NCI-H2196 (cell line): ENCODE measurements around the gene ZFHX3.

Experiments used
- DNase-seq: peaks from one replicate; lab custom pipeline; 2025; ENCODE audit not compliant: unreplicated experiment; lab: John Stamatoyannopoulos, UW

The ZFHX3 gene

GRCh38 chr16:72783716-72784318 lies 264.1 kb downstream of the ZFHX3 start:
- no peak for DNase-seq

DNA sequence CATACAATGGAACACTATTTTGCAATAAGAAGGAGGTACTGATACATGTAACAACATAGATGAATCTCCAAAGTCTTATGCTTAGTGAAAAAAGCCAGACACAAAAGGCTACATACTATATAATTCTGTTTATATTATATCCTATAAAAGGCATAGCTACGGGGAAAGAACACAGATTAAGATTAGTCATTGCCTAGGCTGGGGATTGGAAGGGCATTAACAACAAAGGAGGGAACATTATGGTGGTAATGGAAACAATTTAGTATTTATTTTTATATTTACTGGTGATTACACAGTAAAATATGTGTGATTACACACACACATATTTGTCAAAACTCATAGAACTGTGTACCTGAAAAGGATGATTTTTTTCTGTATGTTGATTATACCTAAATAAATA lies 278.1 kb downstream of the ZFHX3 start:
- DNase-seq: no peak

- DNase-seq: no peak
Measured at GRCh38 chr16:72768591-72768990, 279.3 kb downstream of the ZFHX3 start.

DNA sequence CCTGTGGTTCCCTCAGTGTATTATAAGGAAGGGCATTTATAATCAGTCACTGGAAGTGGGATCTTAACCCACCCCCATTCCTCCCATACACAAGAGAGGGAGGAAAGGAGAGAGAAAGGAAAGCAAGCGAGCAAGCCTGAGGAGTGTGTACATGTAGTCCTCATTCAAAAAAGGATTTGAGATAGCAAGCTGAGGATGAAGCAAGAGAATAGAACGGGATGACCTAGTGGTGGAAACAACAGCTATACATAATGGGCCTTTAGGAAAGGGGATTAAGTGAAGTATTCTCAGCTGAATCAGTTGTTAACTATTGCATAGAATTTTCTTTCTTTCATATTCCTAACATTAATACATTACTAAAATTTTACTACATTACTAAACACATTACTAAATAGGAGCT lies 281.4 kb downstream of the ZFHX3 start:
- DNase-seq: no peak

- DNase-seq: no peak
Measured at GRCh38 chr16:72764015-72764654, 283.8 kb downstream of the ZFHX3 start.

GRCh38 chr16:72760581-72760980 lies 287.3 kb downstream of the ZFHX3 start:
- DNase-seq: no peak

DNA sequence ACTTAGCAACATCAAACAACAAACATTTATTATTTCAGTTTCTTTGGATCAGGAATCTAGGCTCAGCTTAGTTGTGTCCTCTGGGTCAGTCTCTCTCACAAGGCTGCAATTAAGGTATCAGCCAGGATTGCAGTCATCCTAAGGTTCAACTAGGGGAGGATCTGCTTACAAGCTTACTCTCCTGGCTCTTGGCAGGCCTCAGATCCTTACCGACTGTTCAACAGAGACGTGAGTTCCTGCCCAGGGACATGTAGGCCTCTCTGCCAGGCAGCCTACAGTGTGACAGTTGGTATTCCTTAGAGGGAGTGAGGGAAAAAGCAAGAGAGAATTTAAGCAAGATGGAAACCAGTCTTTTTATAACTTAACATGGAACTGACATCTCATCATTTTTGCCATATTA lies 294.0 kb downstream of the ZFHX3 start:
- no peak for DNase-seq

DNA sequence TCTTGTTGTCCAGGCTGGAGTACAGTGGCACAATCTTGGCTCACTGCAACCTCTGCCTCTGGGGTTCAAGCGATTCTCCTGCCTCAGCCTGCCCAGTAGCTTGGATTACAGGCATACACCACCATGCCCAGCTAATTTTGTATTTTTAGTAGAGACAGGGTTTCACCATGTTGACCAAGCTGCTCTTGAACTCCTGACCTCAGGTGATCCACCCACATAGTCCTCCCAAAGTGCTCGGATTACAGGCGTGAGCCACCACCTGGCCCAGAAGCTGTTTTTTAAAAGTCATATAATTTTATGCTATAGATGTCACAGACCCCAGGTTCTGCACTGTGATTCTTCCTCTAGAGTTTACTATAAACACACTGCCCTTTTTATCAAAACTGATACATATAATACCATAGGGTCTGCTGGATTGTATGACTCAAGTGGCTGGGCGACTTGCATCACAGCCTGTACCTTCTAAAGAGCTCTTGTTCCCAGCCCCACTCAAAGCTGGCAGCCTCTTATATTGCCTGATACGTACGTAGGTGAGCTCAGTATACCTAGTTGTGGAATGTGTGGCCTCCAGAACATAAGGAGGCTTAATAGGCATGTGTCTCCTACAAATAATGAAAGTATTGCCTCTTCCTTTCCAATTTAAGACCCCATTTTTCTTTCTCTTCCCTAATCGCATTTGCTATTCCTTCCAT lies 295.8 kb downstream of the ZFHX3 start:
- DNase-seq: no peak

DNA sequence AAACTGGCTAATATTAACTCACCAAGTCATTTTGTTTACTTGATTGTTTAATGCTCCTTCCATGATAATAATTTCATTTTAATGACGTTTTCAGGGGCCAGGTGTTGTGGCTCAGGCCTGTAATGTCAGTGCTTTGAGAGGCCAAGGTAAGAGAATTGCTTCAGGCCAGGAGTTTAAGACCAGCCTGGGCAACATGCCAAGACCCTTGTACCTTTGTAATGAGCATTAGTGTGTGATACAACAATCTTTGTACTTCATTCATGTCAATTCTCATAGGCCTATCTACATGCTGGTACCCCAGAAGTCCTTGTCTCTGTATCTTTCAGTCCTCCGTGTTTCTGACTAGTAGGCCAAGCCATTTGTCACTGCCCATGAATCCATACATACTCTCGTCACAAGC lies 296.9 kb downstream of the ZFHX3 start:
- no peak for DNase-seq

- no peak for DNase-seq
Measured at GRCh38 chr16:72749091-72749490, 298.8 kb downstream of the ZFHX3 start.

DNA sequence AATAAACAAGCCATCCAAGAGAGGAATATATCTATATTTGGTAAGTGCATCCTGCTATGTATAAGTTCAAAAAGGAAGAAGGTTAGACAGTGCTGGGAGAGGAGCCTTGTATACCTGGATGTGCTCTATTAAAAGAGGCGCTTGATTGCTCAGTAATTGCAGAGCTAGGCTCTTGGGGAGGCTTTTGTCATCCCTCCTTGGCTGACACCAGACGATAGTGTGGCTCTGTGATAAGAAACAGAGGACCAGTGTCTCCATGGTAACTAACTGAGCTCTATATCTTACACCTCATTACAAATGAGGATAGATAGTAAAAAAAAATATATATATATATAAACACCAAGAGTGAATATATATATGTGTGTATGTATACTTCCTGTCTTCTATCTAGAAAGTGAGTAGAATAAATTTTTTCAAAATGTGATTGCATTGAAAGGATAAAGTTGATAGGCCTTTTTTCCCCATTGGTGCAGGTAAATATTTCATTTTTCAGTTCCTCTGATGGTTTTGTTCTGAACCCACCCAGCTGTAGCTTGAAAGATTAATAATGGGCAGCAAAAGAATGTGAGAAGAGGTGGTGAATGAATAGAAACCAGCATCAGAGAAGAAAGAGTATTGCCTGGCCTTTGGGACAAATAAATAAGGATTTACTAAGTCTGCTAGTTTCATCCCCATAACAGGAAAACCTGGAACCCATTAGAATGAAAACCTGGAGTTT lies 303.7 kb downstream of the ZFHX3 start:
- no peak for DNase-seq

- no peak for DNase-seq
Measured at GRCh38 chr16:72743011-72743761, 304.7 kb downstream of the ZFHX3 start.

DNA sequence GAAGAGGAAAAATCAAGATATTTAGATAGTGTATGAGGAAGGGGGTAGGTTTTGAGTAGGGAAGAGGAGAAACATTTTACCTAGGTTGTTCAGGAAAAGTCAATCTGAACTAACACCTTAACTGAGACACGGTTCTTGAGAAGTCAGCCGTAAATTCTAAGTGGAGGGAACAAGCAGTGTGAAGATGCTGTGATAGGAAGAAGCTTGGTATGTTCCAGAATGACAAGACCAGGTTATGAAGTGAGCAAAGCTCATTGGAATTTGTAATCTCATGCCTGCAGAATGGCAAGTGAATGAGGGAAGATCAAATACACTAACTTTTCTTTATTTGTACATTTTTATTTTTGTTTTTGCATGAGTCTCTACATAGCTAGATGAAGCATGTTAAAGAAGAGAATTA lies 307.6 kb downstream of the ZFHX3 start:
- no peak for DNase-seq

GRCh38 chr16:72739577-72739976 lies 308.4 kb downstream of the ZFHX3 start:
- no peak for DNase-seq

DNA sequence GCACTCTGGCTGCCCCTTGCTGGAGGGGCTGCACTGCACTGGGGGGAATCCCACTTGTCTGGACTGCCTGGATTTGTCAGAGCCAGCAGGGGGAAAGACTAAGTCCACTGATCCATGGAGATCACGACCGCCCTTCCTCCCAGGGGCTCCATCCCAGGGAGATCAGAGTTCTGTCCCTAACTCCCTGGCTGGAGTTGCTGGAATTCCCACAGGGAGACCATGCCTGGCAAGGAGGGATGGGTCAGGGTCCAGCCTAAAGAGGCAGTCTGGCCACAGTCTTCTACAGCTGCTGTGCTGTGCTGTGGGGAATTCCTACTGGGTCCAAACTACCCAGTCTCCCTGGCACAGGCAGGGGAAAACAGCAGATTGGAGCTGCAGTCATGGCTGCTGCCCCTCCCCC lies 311.9 kb downstream of the ZFHX3 start:
- no peak for DNase-seq
